HUES48 (cell line): ENCODE measurements around the gene KIFC1.
"Not testable (repeated sequence)": the region's sequence is repeated elsewhere in the genome, so short reads cannot be mapped to it uniquely, and the experiment has no call there.

Experiments used
- H3K27ac ChIP-seq: one replicate; pipeline ENCODE4 v1.7.0; 2013; ENCODE audit warnings: low read depth, low read length, inconsistent platforms
- H3K27me3 ChIP-seq: 2 replicates; pipeline ENCODE4 v1.6.1; 2013; ENCODE audit warnings: mild to moderate bottlenecking, low read length; ENCODE audit not compliant: control insufficient read depth, insufficient read depth
- H3K36me3 ChIP-seq: 2 replicates; pipeline ENCODE4 v1.6.1; 2013; ENCODE audit warnings: low read length; ENCODE audit not compliant: control insufficient read depth, insufficient read depth
- H3K4me1 ChIP-seq: 2 replicates; pipeline ENCODE4 v1.6.1; 2013; ENCODE audit warnings: mild to moderate bottlenecking, low read length; ENCODE audit not compliant: control insufficient read depth, insufficient read depth
- H3K4me3 ChIP-seq: 2 replicates; pipeline ENCODE4 v1.5.1; 2013; ENCODE audit warnings: mild to moderate bottlenecking, low read depth, low read length
- H3K9ac ChIP-seq: 2 replicates; pipeline ENCODE4 v1.6.1; 2013; ENCODE audit warnings: mild to moderate bottlenecking, low read depth, low read length, moderate library complexity
- H3K9me3 ChIP-seq: 2 replicates; pipeline ENCODE4 v1.6.1; 2013; ENCODE audit warnings: low read length; ENCODE audit not compliant: control insufficient read depth, insufficient read depth

Gene KIFC1

GRCh38 chr6:33363486-33363885 is 28.1 kb upstream of the KIFC1 start:
- not testable (repeated sequence) for H3K36me3 ChIP-seq, H3K4me3 ChIP-seq, H3K9me3 ChIP-seq, H3K27ac ChIP-seq, H3K9ac ChIP-seq, H3K27me3 ChIP-seq
- H3K4me1 ChIP-seq = peaks cover 14% of the 10 kb centered on the region

GRCh38 chr6:33364475-33365205 is 27.0 kb upstream of the KIFC1 start:
- H3K4me3 ChIP-seq, H3K9ac ChIP-seq: not testable (repeated sequence)

DNA sequence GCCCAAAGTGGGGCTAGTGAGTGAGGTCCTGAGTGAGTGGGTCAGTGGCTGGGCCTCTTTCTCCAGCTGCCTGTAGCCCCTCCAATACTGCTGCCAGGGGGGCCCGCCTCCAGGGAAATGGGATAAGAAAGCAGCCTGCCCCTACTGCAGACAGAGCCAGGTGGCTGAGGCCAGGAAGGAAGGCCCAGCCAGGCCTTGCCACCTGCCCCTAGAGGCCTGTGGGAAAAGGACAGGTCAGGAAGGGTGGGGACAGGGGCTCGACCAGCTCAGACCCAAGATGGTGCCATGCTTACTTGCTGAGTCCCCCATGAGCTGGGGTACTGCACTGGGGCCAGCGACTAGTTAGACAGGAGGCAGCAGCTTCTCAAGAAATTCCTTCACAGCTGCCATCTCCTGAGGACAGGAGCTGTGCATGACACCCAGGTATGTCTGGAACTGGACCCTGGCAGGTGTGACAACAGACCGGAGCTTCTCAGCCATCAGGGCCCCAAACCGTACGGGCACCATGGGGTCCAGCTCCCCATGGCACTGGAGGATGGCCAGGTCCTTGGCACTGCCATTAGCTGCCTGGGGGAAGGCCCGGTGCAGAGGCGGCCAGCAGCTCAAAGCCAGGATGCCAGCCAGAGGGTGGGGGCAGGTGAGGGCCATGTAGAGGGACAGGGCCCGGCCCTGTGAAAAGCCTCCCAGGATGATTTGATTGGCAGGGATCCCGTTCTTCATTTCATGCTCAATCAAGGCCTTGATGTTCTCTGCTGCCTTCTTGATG is 26.2 kb upstream of the KIFC1 start:
- not testable (repeated sequence) for H3K4me1 ChIP-seq, H3K9ac ChIP-seq, H3K4me3 ChIP-seq, H3K27ac ChIP-seq, H3K36me3 ChIP-seq, H3K9me3 ChIP-seq, H3K27me3 ChIP-seq

More at GRCh38 chr6:33364475-33365205, 27.0 kb upstream of the KIFC1 start:
- not testable (repeated sequence) for H3K27ac ChIP-seq, H3K36me3 ChIP-seq, H3K27me3 ChIP-seq, H3K9me3 ChIP-seq, H3K4me1 ChIP-seq

DNA sequence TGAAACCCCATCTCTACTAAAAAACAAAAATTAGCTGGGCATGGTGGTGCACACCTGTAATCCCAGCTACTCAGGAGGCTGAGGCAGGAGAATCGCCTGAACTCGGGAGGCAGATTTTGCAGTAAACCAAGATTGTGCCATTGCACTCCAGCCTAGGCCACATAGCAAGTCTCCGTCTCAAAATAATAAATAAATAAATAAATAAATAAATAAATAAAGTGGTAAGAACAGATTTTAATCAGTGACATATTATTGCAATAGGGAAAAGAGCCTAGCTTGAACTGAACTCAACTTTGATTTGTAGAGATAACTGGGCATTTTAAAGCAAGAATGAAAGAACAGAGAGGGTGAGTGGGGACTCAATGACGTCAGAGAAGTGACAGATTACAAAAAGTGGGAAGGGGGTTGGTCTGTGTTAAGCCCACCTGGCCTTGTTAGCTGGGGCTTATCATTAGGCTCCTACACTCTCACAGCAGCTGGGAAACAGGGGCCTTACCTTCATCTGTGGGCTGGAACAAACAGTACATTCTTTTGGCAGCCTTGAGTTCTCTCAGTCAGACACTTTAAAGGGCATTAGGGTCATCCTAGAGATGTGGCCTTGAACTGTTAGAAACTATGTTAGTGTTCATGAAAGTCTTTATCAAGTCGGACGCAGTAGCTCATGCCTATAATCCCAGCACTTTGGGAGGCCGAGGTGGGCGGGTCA is 24.5 kb upstream of the KIFC1 start:
- Histone ChIP-seq H3K36me3 (no peaks in the 10 kb centered on the region), H3K27me3 (no peaks in the 10 kb centered on the region)

GRCh38 chr6:33367715-33368025 is 24.0 kb upstream of the KIFC1 start:
- not testable (repeated sequence) for H3K4me3 ChIP-seq, H3K27me3 ChIP-seq, H3K9me3 ChIP-seq, H3K36me3 ChIP-seq, H3K27ac ChIP-seq, H3K9ac ChIP-seq
- peaks cover 12% of the 10 kb centered on the region for H3K4me1 ChIP-seq

More for the DNA sequence above, 24.5 kb upstream of the KIFC1 start:
- H3K27ac ChIP-seq = no peak overlapping the region
- no peak overlapping the region for H3K4me3 ChIP-seq
- no peak overlapping the region for H3K9ac ChIP-seq
- peaks cover 7% of the 10 kb centered on the region for H3K4me1 ChIP-seq
- no peaks in the 10 kb centered on the region for H3K9me3 ChIP-seq

DNA sequence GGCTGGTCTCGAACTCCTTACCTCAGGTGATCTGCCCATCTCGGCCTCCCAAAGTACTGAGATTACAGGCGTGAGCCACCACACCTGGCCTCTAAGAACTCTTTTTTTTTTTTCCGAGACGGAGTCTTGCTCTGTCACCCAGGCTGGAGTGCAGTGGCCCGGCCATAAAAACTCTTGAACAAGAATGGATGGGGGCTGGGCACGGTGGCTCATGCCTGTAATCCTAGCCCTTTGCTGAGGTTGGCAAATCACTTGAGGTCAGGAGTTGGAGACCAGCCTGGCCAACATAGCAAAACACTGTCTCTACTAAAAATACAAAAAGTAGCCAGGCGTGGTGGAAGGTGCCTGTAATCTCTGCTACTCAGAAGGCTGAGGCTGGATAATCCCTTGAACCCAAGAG is 19.7 kb upstream of the KIFC1 start:
- not testable (repeated sequence) for H3K9me3 ChIP-seq, H3K9ac ChIP-seq, H3K36me3 ChIP-seq, H3K4me3 ChIP-seq, H3K27ac ChIP-seq, H3K27me3 ChIP-seq
- H3K4me1 ChIP-seq = peaks cover 17% of the 10 kb centered on the region

DNA sequence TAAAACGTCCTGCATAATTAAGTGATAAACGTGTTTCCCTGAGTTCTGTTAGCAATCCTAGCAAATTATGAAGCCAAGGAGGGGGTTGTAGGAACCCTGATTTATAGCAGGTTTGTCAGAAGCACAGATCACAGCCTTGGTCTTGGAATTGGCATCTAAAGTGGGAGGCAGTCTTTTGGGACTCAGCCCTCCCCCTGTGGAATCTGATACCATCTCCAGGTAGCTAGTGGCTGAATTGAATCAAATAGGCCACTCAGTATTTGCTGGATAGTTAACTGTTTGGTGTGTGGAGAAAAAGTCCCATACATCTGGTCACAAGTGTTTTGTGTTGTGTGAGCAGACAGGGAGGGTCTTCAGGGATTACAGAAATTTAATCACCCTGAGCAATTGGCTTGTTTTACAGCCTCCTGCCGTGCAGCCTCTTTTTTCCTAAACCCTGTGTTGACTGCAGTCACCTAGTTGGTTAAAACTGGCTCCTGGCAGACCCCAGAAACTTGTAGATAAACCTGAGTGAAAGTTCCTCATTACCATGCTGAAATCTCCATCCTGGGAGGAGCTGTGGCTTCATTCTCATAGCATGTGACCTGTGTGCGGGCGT is 19.0 kb upstream of the KIFC1 start:
- Histone ChIP-seq H3K4me3 (no peak overlapping the region), H3K9me3 (no peaks in the 10 kb centered on the region), H3K4me1 (peaks cover 17% of the 10 kb centered on the region), H3K27ac (peak overlapping the region; percentile 50), H3K9ac (no peak overlapping the region), H3K36me3 (no peaks in the 10 kb centered on the region), H3K27me3 (no peaks in the 10 kb centered on the region)

- Histone ChIP-seq H3K36me3 (no peaks in the 10 kb centered on the region), H3K27ac (no peak overlapping the region), H3K9ac (no peak overlapping the region), H3K4me3 (no peak overlapping the region), H3K9me3 (no peaks in the 10 kb centered on the region), H3K4me1 (peaks cover 17% of the 10 kb centered on the region), H3K27me3 (no peaks in the 10 kb centered on the region)
Observed at GRCh38 chr6:33373960-33374910, 17.4 kb upstream of the KIFC1 start.

GRCh38 chr6:33375143-33375671 is 16.4 kb upstream of the KIFC1 start:
- Histone ChIP-seq H3K9ac (no peak overlapping the region), H3K27me3 (no peaks in the 10 kb centered on the region)

DNA sequence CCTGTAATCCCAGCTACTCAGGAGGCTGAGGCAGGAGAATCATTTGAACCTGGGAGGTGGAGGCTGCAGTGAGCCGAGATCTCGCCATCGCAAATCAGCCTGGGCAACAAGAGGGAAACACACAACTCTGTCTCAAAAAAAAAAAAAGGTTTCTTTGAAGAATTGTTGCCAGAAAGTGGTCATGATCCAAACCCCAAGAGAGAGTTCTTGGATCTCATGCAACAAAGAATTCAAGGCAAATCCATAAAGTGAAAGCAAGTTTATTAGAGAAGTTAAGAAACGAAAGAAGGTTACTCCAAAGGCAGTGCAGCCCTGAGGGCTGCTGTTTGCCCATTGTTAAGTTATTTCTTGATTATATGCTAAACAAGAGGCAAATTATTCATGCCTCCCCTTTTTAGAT is 14.5 kb upstream of the KIFC1 start:
- Histone ChIP-seq H3K9ac (no peak overlapping the region), H3K4me3 (no peak overlapping the region), H3K27me3 (no peaks in the 10 kb centered on the region), H3K4me1 (peaks cover 14% of the 10 kb centered on the region), H3K36me3 (no peaks in the 10 kb centered on the region), H3K27ac (no peak overlapping the region), H3K9me3 (no peaks in the 10 kb centered on the region)

More at GRCh38 chr6:33375143-33375671, 16.4 kb upstream of the KIFC1 start:
- Histone ChIP-seq H3K36me3 (no peaks in the 10 kb centered on the region), H3K27ac (no peak overlapping the region), H3K4me3 (no peak overlapping the region), H3K9me3 (no peaks in the 10 kb centered on the region), H3K4me1 (peaks cover 17% of the 10 kb centered on the region)
